CD4-positive, CD25-positive, alpha-beta regulatory T cell (primary cell): ENCODE measurements around the gene MAPKAPK2. TPM values are rescaled to one million over a fixed set of nuclear protein-coding genes. Genes with fewer than 3 reads are reported as not detected.

Experiments
- ATAC-seq, 2 donors: fragments of 150-1000 bp; cut with Tn5 transposase; one replicate each; pipeline ENCODE4 v1.10.0; 2021; ENCODE audit warnings: low read depth in 2 of 2, moderate number of reproducible peaks in 2 of 2, moderate library complexity in 1 of 2
- DNase-seq, 3 donors: peaks; one replicate each; pipeline versions ENCODE4 v3.0.0 to v3.0.0-alpha.2; 2012 to 2022; ENCODE audit warnings: mixed read lengths in 1 of 3
- H3K27ac ChIP-seq: one replicate; pipeline ENCODE4 v1.7.0; 2013; ENCODE audit warnings: mild to moderate bottlenecking, low read length; ENCODE audit not compliant: insufficient read depth, poor library complexity, severe bottlenecking
- H3K27me3 ChIP-seq: one replicate; pipeline ENCODE4 v1.7.0; 2013; ENCODE audit warnings: low read length; ENCODE audit not compliant: control insufficient read depth, insufficient read depth
- H3K36me3 ChIP-seq: one replicate; pipeline ENCODE4 v1.7.0; 2013; ENCODE audit warnings: mild to moderate bottlenecking, low read length, moderate library complexity; ENCODE audit not compliant: control insufficient read depth, insufficient read depth
- H3K4me1 ChIP-seq: 2 replicates; pipeline ENCODE4 v1.7.0; 2013; ENCODE audit warnings: mild to moderate bottlenecking, low read length; ENCODE audit not compliant: insufficient read depth, control insufficient read depth, poor library complexity, severe bottlenecking
- H3K4me3 ChIP-seq: one replicate; pipeline ENCODE4 v1.7.0; 2013; ENCODE audit warnings: low read depth, mild to moderate bottlenecking, low read length, moderate library complexity
- H3K9me3 ChIP-seq, 2 experiments: 1 replicate in 1 of 2; 2 replicates in 1 of 2; pipeline ENCODE4 v1.7.0; 2013; ENCODE audit warnings: low read length in 2 of 2, mild to moderate bottlenecking in 1 of 2, moderate library complexity in 1 of 2; ENCODE audit not compliant: control insufficient read depth in 2 of 2
- H3K27ac Mint-ChIP-seq, 3 donors: one replicate each; pipeline ENCODE4 v1.8.0; 2020 to 2022; ENCODE audit warnings: mild to moderate bottlenecking in 3 of 3, mixed read lengths in 3 of 3, moderate library complexity in 2 of 3
- H3K27me3 Mint-ChIP-seq: one replicate; pipeline ENCODE4 v1.8.0; 2022; ENCODE audit warnings: mild to moderate bottlenecking, mixed read lengths
- H3K36me3 Mint-ChIP-seq: one replicate; pipeline ENCODE4 v1.8.0; 2020; ENCODE audit warnings: mixed read lengths
- H3K4me1 Mint-ChIP-seq, 4 donors: one replicate each; pipeline ENCODE4 v1.8.0; 2020 to 2022; ENCODE audit warnings: mixed read lengths in 4 of 4, mild to moderate bottlenecking in 1 of 4
- H3K4me3 Mint-ChIP-seq, 4 donors: one replicate each; pipeline ENCODE4 v1.8.0; 2020 to 2022; ENCODE audit warnings: mild to moderate bottlenecking in 4 of 4, mixed read lengths in 4 of 4, moderate library complexity in 3 of 4
- H3K9me3 Mint-ChIP-seq, 7 donors: one replicate each; pipeline ENCODE4 v1.8.0; 2020 to 2022; ENCODE audit warnings: mixed read lengths in 7 of 7, mild to moderate bottlenecking in 3 of 7, moderate library complexity in 2 of 7
- polyA plus RNA-seq, 4 donors: library from polyadenylated mRNA; unstranded; fragments of 300-500 nt; fragmentation: Illumina TruSeq; gene quantifications; one replicate each; pipeline ENCODE4 v1.2.3, GENCODE V29; 2021
- total RNA-seq: library from RNA; stranded (reverse); gene quantifications from one replicate; pipeline ENCODE4 v1.2.3, GENCODE V29; 2022

The MAPKAPK2 gene
- total and polyA plus RNA-seq, 5 donors from 2014 or later: 2.4 to 167 (median 3.2) TPM

DNA sequence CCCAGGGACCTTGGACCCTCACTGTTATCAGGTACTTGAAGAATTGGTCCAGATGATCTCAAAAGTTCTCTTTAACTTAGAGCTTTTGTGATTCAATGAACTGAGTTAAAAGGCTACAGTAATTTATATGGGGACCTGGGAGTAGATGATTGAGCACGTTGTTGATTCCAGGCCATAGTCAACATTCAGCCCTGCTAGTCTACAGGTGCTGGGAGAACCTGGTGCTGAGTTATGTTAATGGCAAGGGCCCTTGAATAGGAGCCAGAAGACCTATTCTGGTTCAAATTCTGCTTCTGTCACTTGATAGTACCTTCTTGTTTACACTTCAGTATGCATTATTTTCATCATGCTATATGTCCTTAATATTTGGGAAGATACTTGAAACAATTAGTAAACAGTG, 38.2 kb upstream of the MAPKAPK2 start:
- Mint-ChIP-seq H3K4me1 (no peaks in the 10 kb centered on the region), H3K27ac (no peak overlapping the region), H3K9me3 (no peaks in the 10 kb centered on the region), H3K36me3 (no peaks in the 10 kb centered on the region), H3K4me3 (no peak overlapping the region), H3K27me3 (no peaks in the 10 kb centered on the region)
- Histone ChIP-seq H3K27me3 (no peaks in the 10 kb centered on the region), H3K9me3 (no peaks in the 10 kb centered on the region), H3K4me1 (no peaks in the 10 kb centered on the region), H3K27ac (no peak overlapping the region), H3K36me3 (no peaks in the 10 kb centered on the region), H3K4me3 (no peak overlapping the region)
- DNase-seq (no peak), ATAC-seq (no peak)

DNA sequence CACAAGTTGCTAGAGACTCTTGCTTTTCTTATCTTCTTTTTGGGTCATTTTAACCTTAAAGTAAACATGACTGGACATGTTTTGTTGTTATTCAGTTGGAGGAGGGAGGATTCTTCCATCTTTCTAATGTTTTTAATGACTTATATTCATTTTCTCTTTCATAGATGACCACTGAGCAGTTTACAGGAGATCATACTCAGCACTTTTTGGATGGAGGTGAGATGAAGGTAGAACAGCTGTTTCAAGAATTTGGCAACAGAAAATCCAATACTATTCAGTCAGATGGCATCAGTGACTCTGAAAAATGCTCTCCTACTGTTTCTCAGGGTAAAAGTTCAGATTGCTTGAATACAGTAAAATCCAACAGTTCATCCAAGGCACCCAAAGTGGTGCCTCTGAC, 37.5 kb upstream of the MAPKAPK2 start:
- H3K4me3 Mint-ChIP-seq: no peak overlapping the region
- no peaks in the 10 kb centered on the region for H3K36me3 Mint-ChIP-seq
- Histone ChIP-seq H3K36me3 (no peaks in the 10 kb centered on the region), H3K27ac (no peak overlapping the region), H3K4me3 (no peak overlapping the region), H3K9me3 (no peaks in the 10 kb centered on the region), H3K27me3 (no peaks in the 10 kb centered on the region), H3K4me1 (no peaks in the 10 kb centered on the region)
- no peaks in the 10 kb centered on the region for H3K9me3 Mint-ChIP-seq
- DNase-seq: no peak
- no peak overlapping the region for H3K27ac Mint-ChIP-seq
- H3K27me3 Mint-ChIP-seq: no peaks in the 10 kb centered on the region
- no peak for ATAC-seq
- no peaks in the 10 kb centered on the region for H3K4me1 Mint-ChIP-seq

DNA sequence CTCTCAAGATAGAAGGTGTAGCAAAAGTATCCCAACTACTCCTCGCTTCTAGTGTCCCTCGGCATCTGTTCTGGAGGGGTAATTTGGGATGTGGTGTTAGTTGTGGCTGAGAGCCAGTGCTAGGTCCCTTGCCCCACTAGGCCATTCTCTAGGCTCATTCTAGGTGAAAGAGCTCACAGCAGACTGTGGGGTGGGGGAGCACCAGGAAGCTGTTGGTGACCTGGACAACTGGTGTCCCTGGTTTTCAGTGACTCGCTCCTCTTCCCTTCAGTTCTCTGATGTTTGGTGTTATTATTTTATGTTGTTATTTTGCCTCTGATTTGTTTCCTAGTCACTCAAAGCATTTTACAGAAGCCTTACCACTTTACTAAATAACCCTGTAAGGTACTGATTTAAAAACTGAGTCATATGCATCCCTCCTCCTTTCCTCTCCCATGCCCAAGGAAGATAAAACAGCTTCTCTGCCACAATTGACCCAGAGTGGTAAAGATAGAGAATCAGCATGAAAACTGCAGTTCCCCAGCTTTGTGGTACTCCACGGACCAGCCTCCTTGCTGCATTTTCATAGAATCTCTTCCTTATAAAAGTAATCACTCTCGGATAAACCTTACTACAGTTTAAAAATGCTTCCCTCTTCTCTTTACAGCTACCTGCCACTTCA, 35.3 kb upstream of the MAPKAPK2 start:
- H3K27me3 Mint-ChIP-seq: no peaks in the 10 kb centered on the region
- H3K4me1 Mint-ChIP-seq: no peaks in the 10 kb centered on the region
- no peaks in the 10 kb centered on the region for H3K9me3 Mint-ChIP-seq
- Histone ChIP-seq H3K4me3 (no peak overlapping the region), H3K27me3 (no peaks in the 10 kb centered on the region), H3K9me3 (no peaks in the 10 kb centered on the region), H3K4me1 (no peaks in the 10 kb centered on the region), H3K27ac (no peak overlapping the region), H3K36me3 (no peaks in the 10 kb centered on the region)
- H3K4me3 Mint-ChIP-seq: peak overlapping the region in 1 of 4 donors; percentile 21
- no peak for DNase-seq
- H3K36me3 Mint-ChIP-seq: no peaks in the 10 kb centered on the region
- H3K27ac Mint-ChIP-seq: no peak overlapping the region
- ATAC-seq: no peak

DNA sequence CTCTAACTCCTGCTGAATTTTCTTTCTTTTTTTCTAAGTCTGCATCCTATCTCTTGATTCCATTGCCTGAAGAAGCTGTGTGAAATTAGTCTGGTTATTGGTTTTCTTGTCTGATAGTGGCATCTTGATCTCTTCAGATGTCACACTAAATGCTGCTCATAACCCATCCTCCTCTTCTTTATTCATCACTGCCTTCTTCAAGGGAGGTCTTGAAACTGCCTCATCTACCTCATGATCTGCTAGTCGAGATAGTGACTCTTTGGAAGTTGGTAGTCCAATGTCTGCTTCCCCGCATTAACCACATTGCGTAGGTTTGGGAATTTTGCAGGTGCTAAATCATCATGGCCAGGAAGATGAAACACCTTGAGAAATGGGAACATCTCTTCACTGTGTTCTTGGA, 33.7 kb upstream of the MAPKAPK2 start:
- Histone ChIP-seq H3K4me3 (no peak overlapping the region), H3K27me3 (no peaks in the 10 kb centered on the region), H3K36me3 (no peaks in the 10 kb centered on the region), H3K9me3 (no peaks in the 10 kb centered on the region), H3K27ac (no peak overlapping the region), H3K4me1 (no peaks in the 10 kb centered on the region)
- DNase-seq: no peak
- Mint-ChIP-seq H3K4me1 (no peaks in the 10 kb centered on the region), H3K4me3 (no peak overlapping the region), H3K36me3 (no peaks in the 10 kb centered on the region), H3K27me3 (no peaks in the 10 kb centered on the region), H3K9me3 (no peaks in the 10 kb centered on the region), H3K27ac (no peak overlapping the region)
- no peak for ATAC-seq

DNA sequence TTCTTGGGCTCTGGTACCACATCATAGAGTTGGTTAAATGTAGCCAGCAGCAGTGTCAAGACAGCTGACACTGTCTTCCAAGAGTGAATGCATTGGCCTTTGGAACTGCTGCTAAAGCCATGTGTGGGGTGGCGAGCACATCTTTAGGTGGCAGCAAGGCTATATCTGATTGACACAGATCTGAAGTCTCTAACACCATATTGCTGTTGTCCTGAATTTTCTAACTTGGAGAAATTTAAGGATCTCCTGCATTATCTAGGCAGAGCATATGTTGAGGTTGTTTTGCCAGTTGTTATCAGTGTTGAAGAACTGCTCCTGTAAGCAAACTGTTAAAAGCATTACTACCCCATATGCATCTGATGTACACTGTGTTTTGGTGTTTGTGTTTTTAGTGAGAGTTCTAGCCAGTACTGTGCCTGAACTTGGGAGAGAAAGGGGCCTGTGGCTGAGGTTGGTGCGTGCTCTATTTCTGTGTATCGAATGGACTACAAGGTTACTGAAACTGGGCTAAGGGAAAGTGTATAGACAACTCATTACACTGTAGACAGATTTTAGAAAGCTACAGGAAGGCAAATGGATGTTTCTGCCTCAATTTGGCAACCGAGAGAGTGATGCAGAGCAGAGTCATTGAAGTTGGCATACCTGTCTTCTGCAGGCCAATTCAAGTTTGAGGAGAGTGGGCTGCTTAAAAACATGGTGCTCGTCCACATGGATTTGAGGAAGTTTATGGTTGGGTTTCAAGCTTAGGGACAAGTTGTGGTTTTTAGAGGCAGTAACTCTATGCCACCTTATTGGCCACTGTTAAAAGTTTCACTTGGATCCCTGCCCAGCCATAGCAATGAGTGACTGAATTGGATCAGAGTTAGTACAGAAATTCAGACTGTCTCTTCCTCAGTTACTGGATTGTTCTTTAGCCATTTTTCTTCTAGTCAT, 32.5 kb upstream of the MAPKAPK2 start:
- DNase-seq (no peak), ATAC-seq (no peak)
- Mint-ChIP-seq H3K27me3 (no peaks in the 10 kb centered on the region), H3K4me3 (no peak overlapping the region), H3K4me1 (no peaks in the 10 kb centered on the region), H3K36me3 (no peaks in the 10 kb centered on the region), H3K9me3 (no peaks in the 10 kb centered on the region), H3K27ac (peak overlapping the region in 1 of 3 donors; percentile 48)
- Histone ChIP-seq H3K9me3 (no peaks in the 10 kb centered on the region), H3K4me3 (no peak overlapping the region), H3K4me1 (no peaks in the 10 kb centered on the region), H3K27ac (no peak overlapping the region), H3K27me3 (peaks cover 4% of the 10 kb centered on the region), H3K36me3 (no peaks in the 10 kb centered on the region)

DNA sequence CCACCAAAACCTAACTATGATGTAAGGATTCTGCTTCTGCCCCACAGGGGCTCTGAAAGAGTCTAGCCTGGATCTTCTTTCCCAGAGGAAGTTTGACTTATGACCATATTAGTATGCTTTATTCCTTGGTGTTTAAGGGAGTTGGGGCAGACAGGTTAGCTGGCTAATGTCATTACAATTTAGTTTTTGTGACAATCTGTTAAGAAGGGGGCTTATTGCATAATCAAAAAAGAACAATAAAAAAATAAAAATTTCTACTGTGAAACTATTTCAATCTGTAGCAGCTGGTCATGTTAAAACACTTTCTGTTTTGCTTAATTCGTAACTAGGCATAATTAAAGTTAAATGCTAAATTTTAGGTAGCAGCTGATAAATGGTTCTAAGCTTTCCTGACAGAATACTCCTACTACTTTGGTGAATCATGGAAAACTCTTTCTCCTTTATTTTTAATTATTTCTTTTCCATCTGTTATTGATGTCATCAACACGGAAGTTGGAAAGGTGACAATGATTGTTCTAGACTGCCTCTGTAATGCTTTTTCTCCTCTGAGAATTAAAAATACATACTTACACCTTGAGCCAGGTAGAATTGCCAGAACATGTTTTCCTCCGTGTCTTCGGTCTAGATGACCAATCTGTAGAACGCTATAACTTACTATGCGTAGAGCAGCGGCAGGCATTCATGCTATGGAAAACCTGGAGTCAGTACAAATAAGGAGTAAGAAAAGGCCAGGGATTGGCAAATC, 30.8 kb upstream of the MAPKAPK2 start:
- ATAC-seq (no peak), DNase-seq (no peak)
- Mint-ChIP-seq H3K27me3 (peaks cover 12% of the 10 kb centered on the region), H3K4me3 (no peak overlapping the region), H3K27ac (no peak overlapping the region), H3K4me1 (peaks cover 0 to 4% (median 1%) of the 10 kb centered on the region in 4 donors), H3K36me3 (no peaks in the 10 kb centered on the region), H3K9me3 (no peaks in the 10 kb centered on the region)
- Histone ChIP-seq H3K4me1 (no peaks in the 10 kb centered on the region), H3K9me3 (no peaks in the 10 kb centered on the region), H3K4me3 (no peak overlapping the region), H3K36me3 (no peaks in the 10 kb centered on the region), H3K27ac (no peak overlapping the region), H3K27me3 (peaks cover 12% of the 10 kb centered on the region)

DNA sequence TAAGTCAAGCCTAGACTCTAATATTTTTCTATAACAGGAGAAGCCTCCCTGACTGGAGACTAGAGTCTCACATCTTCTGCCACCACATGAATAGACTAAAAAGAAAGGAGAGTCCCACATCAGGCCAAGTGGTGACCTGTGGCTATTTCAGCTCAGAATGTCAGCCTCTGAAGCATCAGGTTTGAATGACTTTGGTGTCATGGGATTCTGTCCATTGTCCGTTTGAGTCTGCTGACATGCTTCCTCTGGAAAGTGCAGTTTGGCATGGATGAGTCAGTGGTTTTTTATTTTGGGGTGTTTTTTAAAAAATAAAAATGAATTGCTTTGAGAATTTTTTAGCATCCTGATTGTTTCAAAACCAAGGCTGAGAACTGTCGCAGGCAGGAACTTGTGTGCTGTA, 29.9 kb upstream of the MAPKAPK2 start:
- no peaks in the 10 kb centered on the region for H3K9me3 ChIP-seq
- H3K36me3 Mint-ChIP-seq: no peaks in the 10 kb centered on the region
- DNase-seq (no peak), ATAC-seq (no peak)
- H3K36me3 ChIP-seq: no peaks in the 10 kb centered on the region
- H3K27me3 ChIP-seq: peaks cover 12% of the 10 kb centered on the region
- H3K27me3 Mint-ChIP-seq: peaks cover 19% of the 10 kb centered on the region
- H3K4me1 Mint-ChIP-seq: peaks cover 0 to 4% (median 1%) of the 10 kb centered on the region in 4 donors
- no peak overlapping the region for H3K27ac Mint-ChIP-seq
- H3K4me1 ChIP-seq: no peaks in the 10 kb centered on the region
- H3K4me3 ChIP-seq: no peak overlapping the region
- no peak overlapping the region for H3K4me3 Mint-ChIP-seq
- no peaks in the 10 kb centered on the region for H3K9me3 Mint-ChIP-seq
- H3K27ac ChIP-seq: no peak overlapping the region
